Measurements from ENCODE around the gene NECTIN4. TPM values are rescaled to one million over a fixed set of nuclear protein-coding genes. Genes with fewer than 3 reads are reported as not detected.

Gene NECTIN4
- total and polyA plus RNA-seq, 10 of the 15 experiments (the other 5 are each of a cell fraction or from before 2014, with no cell fraction given) = 2.8 to 8.7 (median 3.7) TPM

DNA sequence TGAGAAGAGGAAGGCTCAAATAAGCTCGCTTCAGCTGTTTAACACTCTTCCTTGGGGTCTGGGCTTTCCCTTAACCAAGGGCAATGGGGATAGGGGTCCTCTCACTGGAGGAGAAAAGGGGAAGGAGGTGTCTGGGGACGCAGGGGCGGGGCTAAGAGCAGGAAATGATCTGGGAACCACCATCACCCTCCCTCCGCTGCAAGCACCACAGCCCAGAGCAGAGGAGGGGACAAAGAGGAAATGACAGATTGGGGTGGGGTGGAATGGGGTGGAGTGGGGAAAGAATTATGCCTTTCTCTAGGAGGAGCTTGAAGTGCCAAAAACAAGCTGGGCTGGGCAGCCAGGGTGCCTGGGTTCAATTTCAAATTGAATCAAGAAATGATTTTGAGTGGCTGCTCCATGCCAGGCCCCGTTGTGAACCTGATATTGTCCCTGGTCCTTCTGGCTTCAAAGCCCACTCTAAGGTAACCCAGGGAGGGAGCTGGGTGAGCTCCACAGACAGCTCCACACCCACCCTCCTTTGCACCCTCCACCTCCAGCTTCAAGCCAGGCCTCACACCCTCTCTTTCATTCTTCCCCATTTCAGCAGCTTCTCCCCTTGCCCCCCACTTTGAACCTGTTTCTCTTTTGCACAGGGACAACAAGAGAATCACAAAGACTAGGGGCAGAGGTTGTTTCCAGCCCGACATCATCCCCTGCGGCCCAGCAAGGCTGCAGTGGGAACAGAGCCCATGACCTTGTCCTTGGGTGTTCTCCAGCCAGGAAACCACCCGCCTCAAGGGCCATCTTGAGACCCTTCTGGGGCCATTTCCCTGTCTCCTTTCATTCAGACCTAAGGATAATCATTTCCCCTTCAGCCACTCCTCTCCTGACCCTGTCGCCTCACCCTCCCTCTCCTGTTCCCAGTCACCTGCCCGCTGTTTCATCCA, 20.8 kb downstream of the NECTIN4 start (continued):
- TF ChIP-seq, protein P1, sequence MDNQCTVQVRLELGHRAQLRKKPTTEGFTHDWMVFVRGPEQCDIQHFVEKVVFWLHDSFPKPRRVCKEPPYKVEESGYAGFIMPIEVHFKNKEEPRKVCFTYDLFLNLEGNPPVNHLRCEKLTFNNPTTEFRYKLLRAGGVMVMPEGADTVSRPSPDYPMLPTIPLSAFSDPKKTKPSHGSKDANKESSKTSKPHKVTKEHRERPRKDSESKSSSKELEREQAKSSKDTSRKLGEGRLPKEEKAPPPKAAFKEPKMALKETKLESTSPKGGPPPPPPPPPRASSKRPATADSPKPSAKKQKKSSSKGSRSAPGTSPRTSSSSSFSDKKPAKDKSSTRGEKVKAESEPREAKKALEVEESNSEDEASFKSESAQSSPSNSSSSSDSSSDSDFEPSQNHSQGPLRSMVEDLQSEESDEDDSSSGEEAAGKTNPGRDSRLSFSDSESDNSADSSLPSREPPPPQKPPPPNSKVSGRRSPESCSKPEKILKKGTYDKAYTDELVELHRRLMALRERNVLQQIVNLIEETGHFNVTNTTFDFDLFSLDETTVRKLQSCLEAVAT (IDR thresholded peaks at IDR 0.05) = 0 out of 2 replicates have a peak, but pooled peaks have one; percentile 35
- TF ChIP-seq POLR2A (IDR thresholded peaks at IDR 0.05; ENCODE audit: low read depth, low read length) (peak; percentile 57; the same call in 1 of the 2 replicates), TCF12 (IDR thresholded peaks at IDR 0.05; ENCODE audit: low read depth, low read length) (no peak), SMAD1 (IDR thresholded peaks at IDR 0.05; ENCODE audit: low read depth, partially characterized antibody) (peak; percentile 35), ESRRA (IDR thresholded peaks at IDR 0.05; ENCODE audit: low read length) (peak; percentile 56; the same call in 1 of the 2 replicates), LARP7 (IDR thresholded peaks at IDR 0.05) (no peak), RCOR1 (conservative IDR thresholded peaks at IDR 0.05; ENCODE audit: low read depth, low read length) (no peak), JUND (IDR thresholded peaks at IDR 0.05; ENCODE audit: low read depth, low read length) (no peak), SP1 (IDR thresholded peaks at IDR 0.05; ENCODE audit: low read depth, low read length) (no peak), SREBF2 (IDR thresholded peaks at IDR 0.05; ENCODE audit: low read length) (no peak), ZNF207 (IDR thresholded peaks at IDR 0.05; ENCODE audit: borderline replicate concordance) (no peak), RAD51 (IDR thresholded peaks at IDR 0.05) (no peak), MEF2A (IDR thresholded peaks at IDR 0.05; ENCODE audit: insufficient read depth, low read depth, low read length) (no peak)
- TF ChIP-seq, protein P2, sequence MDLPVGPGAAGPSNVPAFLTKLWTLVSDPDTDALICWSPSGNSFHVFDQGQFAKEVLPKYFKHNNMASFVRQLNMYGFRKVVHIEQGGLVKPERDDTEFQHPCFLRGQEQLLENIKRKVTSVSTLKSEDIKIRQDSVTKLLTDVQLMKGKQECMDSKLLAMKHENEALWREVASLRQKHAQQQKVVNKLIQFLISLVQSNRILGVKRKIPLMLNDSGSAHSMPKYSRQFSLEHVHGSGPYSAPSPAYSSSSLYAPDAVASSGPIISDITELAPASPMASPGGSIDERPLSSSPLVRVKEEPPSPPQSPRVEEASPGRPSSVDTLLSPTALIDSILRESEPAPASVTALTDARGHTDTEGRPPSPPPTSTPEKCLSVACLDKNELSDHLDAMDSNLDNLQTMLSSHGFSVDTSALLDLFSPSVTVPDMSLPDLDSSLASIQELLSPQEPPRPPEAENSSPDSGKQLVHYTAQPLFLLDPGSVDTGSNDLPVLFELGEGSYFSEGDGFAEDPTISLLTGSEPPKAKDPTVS (IDR thresholded peaks at IDR 0.05; ENCODE audit: low read depth, low read length) = no peak
- TF ChIP-seq, protein P3, sequence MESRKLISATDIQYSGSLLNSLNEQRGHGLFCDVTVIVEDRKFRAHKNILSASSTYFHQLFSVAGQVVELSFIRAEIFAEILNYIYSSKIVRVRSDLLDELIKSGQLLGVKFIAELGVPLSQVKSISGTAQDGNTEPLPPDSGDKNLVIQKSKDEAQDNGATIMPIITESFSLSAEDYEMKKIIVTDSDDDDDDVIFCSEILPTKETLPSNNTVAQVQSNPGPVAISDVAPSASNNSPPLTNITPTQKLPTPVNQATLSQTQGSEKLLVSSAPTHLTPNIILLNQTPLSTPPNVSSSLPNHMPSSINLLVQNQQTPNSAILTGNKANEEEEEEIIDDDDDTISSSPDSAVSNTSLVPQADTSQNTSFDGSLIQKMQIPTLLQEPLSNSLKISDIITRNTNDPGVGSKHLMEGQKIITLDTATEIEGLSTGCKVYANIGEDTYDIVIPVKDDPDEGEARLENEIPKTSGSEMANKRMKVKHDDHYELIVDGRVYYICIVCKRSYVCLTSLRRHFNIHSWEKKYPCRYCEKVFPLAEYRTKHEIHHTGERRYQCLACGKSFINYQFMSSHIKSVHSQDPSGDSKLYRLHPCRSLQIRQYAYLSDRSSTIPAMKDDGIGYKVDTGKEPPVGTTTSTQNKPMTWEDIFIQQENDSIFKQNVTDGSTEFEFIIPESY (IDR thresholded peaks at IDR 0.05) = no peak
- TF ChIP-seq, protein P4, sequence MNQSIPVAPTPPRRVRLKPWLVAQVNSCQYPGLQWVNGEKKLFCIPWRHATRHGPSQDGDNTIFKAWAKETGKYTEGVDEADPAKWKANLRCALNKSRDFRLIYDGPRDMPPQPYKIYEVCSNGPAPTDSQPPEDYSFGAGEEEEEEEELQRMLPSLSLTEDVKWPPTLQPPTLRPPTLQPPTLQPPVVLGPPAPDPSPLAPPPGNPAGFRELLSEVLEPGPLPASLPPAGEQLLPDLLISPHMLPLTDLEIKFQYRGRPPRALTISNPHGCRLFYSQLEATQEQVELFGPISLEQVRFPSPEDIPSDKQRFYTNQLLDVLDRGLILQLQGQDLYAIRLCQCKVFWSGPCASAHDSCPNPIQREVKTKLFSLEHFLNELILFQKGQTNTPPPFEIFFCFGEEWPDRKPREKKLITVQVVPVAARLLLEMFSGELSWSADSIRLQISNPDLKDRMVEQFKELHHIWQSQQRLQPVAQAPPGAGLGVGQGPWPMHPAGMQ (IDR thresholded peaks at IDR 0.05; ENCODE audit: borderline replicate concordance) = no peak
- TF ChIP-seq, protein P5, sequence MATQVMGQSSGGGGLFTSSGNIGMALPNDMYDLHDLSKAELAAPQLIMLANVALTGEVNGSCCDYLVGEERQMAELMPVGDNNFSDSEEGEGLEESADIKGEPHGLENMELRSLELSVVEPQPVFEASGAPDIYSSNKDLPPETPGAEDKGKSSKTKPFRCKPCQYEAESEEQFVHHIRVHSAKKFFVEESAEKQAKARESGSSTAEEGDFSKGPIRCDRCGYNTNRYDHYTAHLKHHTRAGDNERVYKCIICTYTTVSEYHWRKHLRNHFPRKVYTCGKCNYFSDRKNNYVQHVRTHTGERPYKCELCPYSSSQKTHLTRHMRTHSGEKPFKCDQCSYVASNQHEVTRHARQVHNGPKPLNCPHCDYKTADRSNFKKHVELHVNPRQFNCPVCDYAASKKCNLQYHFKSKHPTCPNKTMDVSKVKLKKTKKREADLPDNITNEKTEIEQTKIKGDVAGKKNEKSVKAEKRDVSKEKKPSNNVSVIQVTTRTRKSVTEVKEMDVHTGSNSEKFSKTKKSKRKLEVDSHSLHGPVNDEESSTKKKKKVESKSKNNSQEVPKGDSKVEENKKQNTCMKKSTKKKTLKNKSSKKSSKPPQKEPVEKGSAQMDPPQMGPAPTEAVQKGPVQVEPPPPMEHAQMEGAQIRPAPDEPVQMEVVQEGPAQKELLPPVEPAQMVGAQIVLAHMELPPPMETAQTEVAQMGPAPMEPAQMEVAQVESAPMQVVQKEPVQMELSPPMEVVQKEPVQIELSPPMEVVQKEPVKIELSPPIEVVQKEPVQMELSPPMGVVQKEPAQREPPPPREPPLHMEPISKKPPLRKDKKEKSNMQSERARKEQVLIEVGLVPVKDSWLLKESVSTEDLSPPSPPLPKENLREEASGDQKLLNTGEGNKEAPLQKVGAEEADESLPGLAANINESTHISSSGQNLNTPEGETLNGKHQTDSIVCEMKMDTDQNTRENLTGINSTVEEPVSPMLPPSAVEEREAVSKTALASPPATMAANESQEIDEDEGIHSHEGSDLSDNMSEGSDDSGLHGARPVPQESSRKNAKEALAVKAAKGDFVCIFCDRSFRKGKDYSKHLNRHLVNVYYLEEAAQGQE (IDR thresholded peaks at IDR 0.05; ENCODE audit: low read depth, low read length) = no peak

Data from GM12878 (cell line).